IMR-90 (cell line): ENCODE measurements around the gene ZNF853.

Experiments
- FOS ChIP-seq: fragments of 150-350 bp; IDR thresholded peaks from 2 replicates; pipeline ENCODE4 v1.6.1; 2016; ENCODE audit warnings: low read depth, low read length
- POLR2A ChIP-seq: IDR thresholded peaks from 2 replicates; pipeline ENCODE4 v1.6.1; 2012; ENCODE audit warnings: mild to moderate bottlenecking, low read depth, low read length
- TF ChIP-seq, protein P1 (sequence below): conservative IDR thresholded peaks from 2 replicates; pipeline ENCODE4 v1.5.1; 2012; ENCODE audit warnings: mild to moderate bottlenecking, low read depth, low read length, improper control_type of control experiment

DNA sequence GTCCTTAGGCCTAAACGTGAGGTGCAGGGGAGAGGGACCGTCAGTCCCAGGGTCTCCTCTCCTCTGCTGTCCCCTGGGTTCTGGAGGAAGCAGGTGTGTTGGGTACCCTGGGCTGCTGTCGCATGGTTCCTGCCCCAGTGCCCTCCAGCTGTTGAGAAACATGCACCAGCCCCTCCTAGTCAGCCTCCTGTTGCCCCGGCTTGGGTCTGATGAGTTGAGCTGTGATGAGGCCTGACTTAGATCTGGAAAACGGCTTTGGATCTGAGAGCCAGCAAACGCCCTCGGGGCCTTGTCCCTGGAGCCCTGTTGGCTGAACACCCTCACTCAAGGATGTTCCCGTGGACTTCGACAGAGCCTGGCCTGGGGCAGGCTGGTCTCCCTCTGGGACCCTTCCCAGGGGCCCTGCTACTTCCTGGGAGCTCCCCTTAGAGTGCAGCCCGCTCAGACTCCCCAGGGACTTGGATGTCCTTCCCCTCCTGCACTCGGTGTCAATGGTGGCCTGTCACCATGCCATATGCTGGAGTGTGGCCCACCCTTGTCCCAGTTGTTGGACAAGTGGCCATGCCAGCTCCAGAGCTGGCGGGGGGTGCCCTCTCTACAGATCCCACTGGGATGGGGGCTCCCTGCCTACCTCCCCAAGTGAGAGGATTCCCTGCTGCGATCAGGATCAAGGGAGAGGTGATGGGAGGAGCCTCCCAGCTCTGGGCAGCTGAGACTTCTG, 34.0 kb downstream of the ZNF853 start:
- TF ChIP-seq FOS = no peak
- TF ChIP-seq, protein P1, sequence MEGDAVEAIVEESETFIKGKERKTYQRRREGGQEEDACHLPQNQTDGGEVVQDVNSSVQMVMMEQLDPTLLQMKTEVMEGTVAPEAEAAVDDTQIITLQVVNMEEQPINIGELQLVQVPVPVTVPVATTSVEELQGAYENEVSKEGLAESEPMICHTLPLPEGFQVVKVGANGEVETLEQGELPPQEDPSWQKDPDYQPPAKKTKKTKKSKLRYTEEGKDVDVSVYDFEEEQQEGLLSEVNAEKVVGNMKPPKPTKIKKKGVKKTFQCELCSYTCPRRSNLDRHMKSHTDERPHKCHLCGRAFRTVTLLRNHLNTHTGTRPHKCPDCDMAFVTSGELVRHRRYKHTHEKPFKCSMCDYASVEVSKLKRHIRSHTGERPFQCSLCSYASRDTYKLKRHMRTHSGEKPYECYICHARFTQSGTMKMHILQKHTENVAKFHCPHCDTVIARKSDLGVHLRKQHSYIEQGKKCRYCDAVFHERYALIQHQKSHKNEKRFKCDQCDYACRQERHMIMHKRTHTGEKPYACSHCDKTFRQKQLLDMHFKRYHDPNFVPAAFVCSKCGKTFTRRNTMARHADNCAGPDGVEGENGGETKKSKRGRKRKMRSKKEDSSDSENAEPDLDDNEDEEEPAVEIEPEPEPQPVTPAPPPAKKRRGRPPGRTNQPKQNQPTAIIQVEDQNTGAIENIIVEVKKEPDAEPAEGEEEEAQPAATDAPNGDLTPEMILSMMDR = no peak
- TF ChIP-seq POLR2A = no peak
